HG02973 (cell line): ENCODE measurements around the gene TNFAIP2.
"Not testable (repeated sequence)": the region's sequence is repeated elsewhere in the genome, so short reads cannot be mapped to it uniquely, and the experiment has no call there.

ENCODE experiments used
- ATAC-seq: cut with Tn5 transposase; IDR thresholded peaks from one replicate; pipeline ENCODE4 v1.9.1; 2021; ENCODE audit warnings: moderate library complexity; ENCODE audit not compliant: unreplicated experiment

TNFAIP2 gene

DNA sequence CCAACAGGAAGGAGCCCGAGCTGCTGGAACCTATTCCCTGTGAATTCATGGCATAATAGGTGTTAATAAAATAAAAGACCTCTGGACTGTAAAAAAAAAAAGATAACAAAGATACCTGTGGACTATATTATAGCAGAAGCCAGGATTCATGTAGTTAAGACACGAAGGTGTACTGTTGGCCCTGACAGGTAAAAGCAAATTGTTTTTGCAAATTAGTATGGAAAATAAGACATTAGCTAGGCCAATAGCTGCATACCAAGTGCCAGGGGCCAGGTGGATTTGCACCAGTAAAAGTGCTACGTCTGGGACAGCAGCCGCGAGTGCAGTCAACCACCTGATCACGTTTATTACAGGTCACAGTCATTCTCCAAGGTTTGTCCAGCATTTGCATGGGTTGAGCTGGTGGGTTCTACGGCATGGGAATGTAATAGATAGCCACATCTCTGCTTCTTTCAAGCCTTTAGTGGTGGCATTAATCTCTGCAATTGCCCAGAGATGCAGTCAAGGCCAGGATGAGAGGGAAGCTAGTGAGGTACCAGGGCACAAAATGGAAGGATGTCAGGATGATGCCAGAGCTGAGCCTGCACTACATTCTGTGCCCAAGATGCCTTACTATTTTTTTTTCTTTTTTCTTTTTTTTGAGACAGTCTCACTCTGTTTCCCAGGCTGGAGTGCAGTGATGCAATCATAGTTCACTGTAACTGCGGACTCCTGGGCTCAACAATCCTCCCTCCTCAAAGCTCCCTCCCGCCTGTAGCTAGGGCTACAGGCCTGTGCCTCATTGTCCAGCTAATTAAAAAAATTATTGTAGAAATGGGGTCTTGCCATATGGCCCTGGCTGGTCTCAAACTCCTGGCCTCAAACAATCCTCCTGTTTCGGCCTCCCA, 26.3 kb downstream of the TNFAIP2 start:
- no peak for ATAC-seq

DNA sequence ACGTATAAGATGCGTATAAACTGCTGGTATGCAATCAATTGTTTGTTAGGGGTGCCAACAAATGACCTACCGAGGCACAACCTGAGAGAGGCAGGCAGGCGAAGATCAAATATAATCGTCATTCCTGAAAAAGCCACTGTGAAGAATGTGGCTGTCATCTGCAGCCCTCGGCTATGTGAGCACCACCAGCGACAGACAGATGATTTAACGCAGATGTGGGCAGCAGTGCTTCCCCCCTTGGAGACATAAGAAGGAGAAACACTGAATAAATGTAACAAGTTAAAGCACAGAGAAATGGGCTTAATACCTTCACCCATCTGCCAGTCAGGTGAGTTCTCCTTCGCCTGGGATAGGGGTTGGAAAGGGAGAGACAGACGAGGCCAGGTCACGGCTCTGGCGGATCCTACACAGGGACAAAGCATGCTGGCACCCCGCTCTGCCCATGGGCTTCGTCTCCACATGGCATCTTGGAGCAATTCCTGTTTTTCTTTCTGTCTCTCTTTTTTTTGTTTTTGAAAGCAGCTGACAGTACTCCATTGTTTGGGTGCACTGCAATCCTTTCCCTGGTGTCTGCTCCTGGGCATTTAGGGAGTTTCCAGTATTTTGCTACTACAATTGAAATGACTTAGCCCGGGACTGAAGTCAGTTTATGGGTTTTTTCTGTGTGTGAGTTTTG, 28.1 kb downstream of the TNFAIP2 start:
- no peak for ATAC-seq

GRCh38 chr14:103155010-103155409, 31.7 kb downstream of the TNFAIP2 start:
- no peak for ATAC-seq

DNA sequence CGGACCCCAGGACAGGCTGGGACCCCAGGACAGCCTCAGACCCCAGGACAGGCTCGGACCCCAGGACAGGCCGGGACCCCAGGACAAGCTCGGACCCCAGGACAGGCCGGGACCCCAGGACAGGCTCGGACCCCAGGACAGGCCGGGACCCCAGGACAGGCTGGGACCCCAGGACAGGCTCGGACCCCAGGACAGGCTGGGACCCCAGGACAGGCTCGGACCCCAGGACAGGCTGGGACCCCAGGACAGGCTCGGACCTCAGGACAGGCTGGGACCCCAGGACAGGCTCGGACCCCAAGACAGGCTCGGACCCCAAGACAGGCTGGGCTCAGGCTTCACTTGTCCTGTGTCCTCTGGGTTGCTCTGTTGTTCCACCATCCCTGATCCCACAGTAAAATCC, 32.2 kb downstream of the TNFAIP2 start:
- not testable (repeated sequence) for ATAC-seq

DNA sequence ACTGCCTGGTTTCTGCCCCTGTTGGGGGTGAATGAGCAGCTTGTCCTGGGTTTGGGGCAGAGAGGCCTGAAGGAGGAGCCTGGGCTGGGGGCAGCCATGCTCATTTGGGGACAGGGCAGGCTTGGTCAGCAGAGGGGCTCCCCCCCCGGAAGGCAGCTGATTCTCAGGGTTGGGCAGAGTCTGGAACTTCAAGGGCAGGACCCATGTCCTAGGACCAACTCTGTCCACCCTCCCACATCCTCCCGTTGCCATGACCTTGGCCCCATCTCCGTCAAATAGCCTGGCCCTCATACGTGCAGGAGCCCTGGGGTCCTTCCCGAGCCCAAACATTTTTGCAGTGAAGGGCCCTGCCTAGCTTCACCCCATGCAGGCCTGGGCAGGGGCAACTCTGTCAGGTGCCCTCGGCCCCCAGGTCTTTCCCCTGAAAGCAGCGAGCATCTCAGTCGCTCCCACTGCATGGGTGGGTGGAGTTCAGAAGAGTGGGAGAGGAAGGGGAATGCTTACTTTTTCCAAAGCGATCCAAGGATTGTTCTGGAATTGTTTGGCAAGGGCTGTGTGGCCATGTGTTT, 32.6 kb downstream of the TNFAIP2 start:
- ATAC-seq: no peak

- ATAC-seq: no peak
Observed at GRCh38 chr14:103156651-103157378, 33.6 kb downstream of the TNFAIP2 start.

- no peak for ATAC-seq
Observed at GRCh38 chr14:103157969-103158368, 34.7 kb downstream of the TNFAIP2 start.

- no peak for ATAC-seq
Observed at GRCh38 chr14:103158688-103159087, 35.4 kb downstream of the TNFAIP2 start.

DNA sequence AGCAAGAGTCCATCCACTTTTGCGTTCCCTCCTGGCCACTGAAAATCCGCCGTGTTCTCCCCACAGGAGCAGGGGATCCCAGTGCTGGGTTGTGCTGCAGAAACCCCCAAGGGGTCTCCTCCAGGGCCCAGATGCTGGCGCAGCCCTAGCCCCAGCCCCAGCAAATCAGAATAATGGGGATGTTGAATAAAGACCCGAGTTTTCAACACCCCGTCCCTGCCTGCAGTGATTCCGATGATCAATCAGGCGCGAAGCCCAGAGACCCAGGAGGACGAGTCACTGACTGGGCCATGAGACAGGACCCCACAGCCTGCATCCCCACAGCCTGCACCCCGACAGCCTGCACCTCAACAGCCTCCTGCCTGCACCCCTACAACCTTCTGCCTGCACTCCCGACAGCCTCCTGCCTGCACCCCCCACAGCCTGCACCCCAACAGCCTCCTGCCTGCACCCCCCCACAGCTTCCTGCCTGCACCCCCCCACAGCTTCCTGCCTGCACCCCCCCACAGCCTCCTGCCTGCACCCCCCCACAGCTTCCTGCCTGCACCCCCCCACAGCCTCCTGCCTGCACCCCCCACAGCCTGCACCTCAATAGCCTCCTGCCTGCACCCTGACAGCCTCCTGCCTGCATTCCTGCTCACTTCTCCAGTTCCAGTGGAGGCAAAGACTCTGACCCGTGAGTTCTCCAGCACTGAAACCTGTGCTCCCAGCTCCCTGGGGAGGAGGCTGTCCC, 37.2 kb downstream of the TNFAIP2 start:
- no peak for ATAC-seq

DNA sequence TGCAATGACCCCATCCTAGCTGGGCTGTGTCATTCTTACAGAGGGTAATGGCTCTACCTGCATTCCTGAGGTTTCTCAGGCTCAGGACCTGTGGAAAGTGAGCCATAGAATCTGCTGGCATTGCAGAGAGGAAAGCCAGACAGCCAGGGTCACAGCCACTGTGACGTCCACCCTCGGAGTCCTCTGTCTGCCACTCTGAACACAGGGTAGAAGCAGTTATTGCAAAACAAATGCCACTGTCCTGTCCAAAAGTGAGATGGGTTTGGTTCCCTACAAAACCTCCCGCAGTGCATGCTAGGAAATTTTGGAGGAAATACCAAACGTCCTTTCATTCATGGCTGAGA, 37.8 kb downstream of the TNFAIP2 start:
- ATAC-seq: no peak

GRCh38 chr14:103163199-103163598, 39.9 kb downstream of the TNFAIP2 start:
- ATAC-seq: no peak

DNA sequence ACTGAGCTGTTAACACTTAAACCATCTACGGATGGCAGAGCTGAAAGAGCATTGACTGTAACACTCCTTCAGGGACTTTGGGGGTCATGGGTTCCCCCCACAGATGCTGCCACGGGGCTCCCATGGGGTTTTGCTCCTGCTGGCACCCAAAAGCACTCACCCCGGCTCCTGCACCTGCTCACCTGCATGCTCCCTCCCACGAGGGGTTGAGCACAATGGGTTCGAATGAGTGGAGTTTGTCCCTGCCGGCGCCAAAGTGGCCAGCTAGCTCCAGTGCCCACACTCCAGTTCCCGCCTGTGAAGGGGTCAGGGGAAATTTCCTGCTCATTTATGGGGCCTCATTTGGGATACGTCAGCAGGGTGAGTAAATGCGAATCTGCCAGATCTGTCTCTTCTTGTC, 40.7 kb downstream of the TNFAIP2 start:
- ATAC-seq: no peak

GRCh38 chr14:103164779-103165178, 41.5 kb downstream of the TNFAIP2 start:
- no peak for ATAC-seq

- ATAC-seq: no peak
Observed at GRCh38 chr14:103165323-103165722, 42.1 kb downstream of the TNFAIP2 start.

GRCh38 chr14:103169954-103170353, 46.7 kb downstream of the TNFAIP2 start:
- ATAC-seq: no peak

GRCh38 chr14:103171206-103171605, 47.9 kb downstream of the TNFAIP2 start:
- not testable (repeated sequence) for ATAC-seq

DNA sequence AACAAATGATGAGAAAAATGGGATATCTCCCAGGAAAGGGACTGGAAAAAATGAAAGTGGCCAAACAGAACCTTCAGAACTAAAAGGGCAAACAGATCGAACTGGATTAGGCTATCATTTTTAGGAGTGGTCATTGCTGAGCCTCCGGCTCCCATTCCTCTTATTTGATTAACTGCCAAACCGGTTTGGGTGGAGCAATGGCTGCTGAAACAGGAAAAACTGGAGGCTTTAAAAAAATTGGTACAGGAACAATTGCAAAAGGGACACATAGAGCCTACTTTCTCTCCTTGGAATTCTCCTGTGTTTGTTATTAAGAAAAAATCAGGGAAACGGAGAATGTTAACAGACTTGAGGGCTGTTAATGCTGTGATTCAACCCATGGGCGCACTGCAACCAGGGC, 49.7 kb downstream of the TNFAIP2 start:
- ATAC-seq: no peak

DNA sequence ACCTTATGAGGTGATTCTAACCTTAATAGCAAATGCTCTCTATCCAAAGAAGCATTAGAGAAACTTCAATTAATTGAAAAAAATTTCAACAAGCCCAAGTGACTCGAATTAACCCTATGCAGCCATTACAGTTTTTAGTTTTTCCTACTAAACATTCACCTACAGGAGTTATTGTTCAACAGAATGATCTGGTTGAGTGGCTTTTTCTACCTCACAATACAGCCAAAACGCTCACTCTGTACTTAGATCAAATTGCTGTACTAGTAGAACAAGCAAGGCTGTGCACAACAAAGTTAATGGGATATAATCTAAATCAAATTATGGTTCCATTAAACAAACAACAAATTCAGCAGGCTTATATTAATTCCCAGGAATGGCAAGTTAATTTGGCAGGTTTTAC, 50.6 kb downstream of the TNFAIP2 start:
- ATAC-seq: not testable (repeated sequence)

DNA sequence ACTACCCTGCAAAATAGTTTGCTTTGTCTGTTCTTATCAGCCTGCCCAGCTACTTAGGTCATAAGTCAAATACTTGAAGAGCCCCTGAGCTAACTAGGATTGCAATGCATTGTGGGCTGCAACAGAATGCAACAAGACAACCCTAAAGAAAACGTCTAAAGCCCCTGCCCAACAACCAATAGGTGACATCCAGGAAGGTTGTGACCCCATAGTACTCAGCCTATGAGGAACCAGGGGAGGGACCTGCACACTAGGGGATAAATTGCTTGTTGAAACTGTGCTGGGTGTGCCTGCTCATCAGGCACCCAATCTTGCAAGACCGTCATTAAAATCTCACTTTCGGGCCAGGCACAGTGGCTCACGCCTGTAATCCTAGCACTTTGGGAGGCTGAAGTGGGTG, 52.9 kb downstream of the TNFAIP2 start:
- not testable (repeated sequence) for ATAC-seq

DNA sequence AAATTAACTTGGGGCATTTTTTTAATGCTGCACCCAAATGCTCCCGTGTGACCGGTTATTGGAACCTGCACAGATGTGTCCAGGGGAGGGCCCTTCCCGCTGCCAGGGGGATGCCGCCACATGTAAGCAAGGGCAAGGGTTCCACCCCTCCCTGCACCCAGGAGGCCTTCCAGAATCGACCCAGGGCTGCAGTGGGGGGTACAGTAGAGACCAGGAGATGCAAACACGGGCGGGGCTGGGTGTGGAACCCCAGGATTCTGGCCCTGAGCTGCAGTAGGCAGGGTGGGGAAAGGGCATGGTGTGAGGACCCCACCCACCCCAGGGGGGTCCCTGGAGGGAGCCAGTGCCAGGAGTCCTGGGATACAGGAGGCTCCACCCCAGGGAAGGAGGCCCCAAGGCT, 54.1 kb downstream of the TNFAIP2 start:
- no peak for ATAC-seq

DNA sequence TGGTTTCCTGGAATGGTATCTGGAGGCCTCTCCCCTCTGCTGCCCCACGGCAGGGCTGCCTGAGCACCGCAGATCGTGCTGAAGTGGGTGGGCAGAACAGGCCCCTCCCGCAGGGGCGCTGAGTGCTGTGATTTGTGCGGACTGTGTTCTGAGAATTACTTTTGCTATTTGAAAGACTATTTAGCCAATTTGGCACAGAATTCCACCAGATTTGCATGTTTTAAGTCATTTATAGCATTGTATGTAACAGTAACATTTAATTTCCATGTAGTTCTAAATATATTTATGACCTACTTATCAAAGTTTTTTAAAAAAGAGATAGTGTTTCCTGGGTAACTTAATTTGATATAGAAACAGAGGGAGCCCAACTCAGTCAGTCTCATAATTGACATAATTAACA, 55.3 kb downstream of the TNFAIP2 start:
- no peak for ATAC-seq
